Measurements from ENCODE around the gene PCDHGB1.
"Not testable (repeated sequence)": the region's sequence is repeated elsewhere in the genome, so short reads cannot be mapped to it uniquely, and the experiment has no call there.

Gene PCDHGB1

DNA sequence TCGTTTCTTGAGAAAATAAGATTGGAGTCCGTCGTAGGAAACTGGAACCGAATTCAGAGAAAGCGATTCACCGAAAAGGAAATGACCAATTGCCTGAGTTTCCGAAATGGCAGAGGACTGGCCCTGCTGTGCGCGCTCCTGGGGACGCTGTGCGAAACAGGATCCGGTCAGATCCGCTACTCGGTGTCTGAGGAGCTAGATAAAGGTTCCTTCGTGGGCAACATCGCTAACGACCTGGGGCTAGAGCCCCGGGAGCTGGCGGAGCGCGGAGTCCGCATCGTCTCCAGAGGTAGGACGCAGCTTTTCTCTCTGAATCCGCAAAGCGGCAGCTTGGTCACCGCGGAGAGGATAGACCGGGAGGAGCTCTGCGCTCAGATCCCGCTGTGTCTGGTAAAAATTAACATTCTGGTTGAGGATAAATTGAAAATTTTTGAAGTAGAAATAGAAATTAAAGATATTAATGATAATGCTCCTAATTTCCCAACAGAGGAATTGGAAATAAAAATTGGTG, 5.9 kb upstream of the PCDHGB1 start:
- no peaks in the 10 kb centered on the region for H4K20me1 ChIP-seq (ENCODE audit: insufficient read depth, low read length)
- no peak overlapping the region for H3K27ac ChIP-seq (ENCODE audit: low read length)
- H3K4me3 ChIP-seq (ENCODE audit: low read length) = no peak overlapping the region
- H2AFZ ChIP-seq (ENCODE audit: low read depth, low read length) = no peak overlapping the region
- no peaks in the 10 kb centered on the region for H3K36me3 ChIP-seq (replicated peaks; ENCODE audit: low read depth, low read length)
- H3K79me2 ChIP-seq (ENCODE audit: low read length) = no peaks in the 10 kb centered on the region
- no peaks in the 10 kb centered on the region for H3K27me3 ChIP-seq (ENCODE audit: low read depth, low read length)
- TF ChIP-seq CTCF (IDR thresholded peaks at IDR 0.05; ENCODE audit: low read depth, low read length) (no peak), EZH2phosphoT487 (IDR thresholded peaks at IDR 0.05; ENCODE audit: low read depth) (no peak)
- H3K9me3 ChIP-seq (ENCODE audit: insufficient read depth, low read length) = no peaks in the 10 kb centered on the region
- H3K9ac ChIP-seq (ENCODE audit: low read length) = no peak overlapping the region
- H3K4me1 ChIP-seq (ENCODE audit: low read length) = no peaks in the 10 kb centered on the region
- no peak overlapping the region for H3K4me2 ChIP-seq (ENCODE audit: low read length)

GRCh38 chr5:141345327-141345726, 4.6 kb upstream of the PCDHGB1 start:
- Histone ChIP-seq H3K79me2 (ENCODE audit: low read length) (no peaks in the 10 kb centered on the region), H3K4me3 (ENCODE audit: low read length) (no peak overlapping the region)

GRCh38 chr5:141346017-141346416, 3.9 kb upstream of the PCDHGB1 start:
- H3K4me2 ChIP-seq (ENCODE audit: low read length); H3K9me3 ChIP-seq (ENCODE audit: insufficient read depth, low read length); H2AFZ ChIP-seq (ENCODE audit: low read depth, low read length); H3K79me2 ChIP-seq (ENCODE audit: low read length); H3K27me3 ChIP-seq (ENCODE audit: low read depth, low read length); H3K27ac ChIP-seq (ENCODE audit: low read length); H3K36me3 ChIP-seq (replicated peaks; ENCODE audit: low read depth, low read length); H3K9ac ChIP-seq (ENCODE audit: low read length); H3K4me3 ChIP-seq (ENCODE audit: low read length); H4K20me1 ChIP-seq (ENCODE audit: insufficient read depth, low read length); H3K4me1 ChIP-seq (ENCODE audit: low read length): not testable (repeated sequence)

More at GRCh38 chr5:141345327-141345726, 4.6 kb upstream of the PCDHGB1 start:
- Histone ChIP-seq H3K9me3 (ENCODE audit: insufficient read depth, low read length) (no peaks in the 10 kb centered on the region), H3K27me3 (ENCODE audit: low read depth, low read length) (no peaks in the 10 kb centered on the region), H2AFZ (ENCODE audit: low read depth, low read length) (no peak overlapping the region), H3K4me2 (ENCODE audit: low read length) (no peak overlapping the region), H3K4me1 (ENCODE audit: low read length) (no peaks in the 10 kb centered on the region), H3K36me3 (replicated peaks; ENCODE audit: low read depth, low read length) (no peaks in the 10 kb centered on the region), H3K27ac (ENCODE audit: low read length) (no peak overlapping the region), H3K9ac (ENCODE audit: low read length) (no peak overlapping the region), H4K20me1 (ENCODE audit: insufficient read depth, low read length) (no peaks in the 10 kb centered on the region)
- TF ChIP-seq EZH2phosphoT487 (IDR thresholded peaks at IDR 0.05; ENCODE audit: low read depth) (no peak), CTCF (IDR thresholded peaks at IDR 0.05; ENCODE audit: low read depth, low read length) (no peak)

DNA sequence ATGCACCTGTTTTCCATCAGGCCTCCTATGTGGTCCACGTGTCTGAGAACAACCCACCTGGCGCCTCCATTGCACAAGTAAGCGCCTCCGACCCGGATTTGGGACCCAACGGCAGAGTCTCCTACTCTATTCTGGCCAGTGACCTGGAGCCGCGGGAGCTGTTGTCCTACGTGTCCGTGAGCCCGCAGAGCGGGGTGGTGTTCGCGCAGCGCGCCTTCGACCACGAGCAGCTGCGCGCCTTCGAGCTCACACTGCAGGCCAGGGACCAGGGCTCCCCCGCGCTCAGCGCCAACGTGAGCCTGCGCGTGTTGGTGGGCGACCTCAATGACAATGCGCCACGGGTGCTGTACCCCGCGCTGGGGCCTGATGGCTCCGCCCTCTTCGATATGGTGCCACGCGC, 1.7 kb downstream of the PCDHGB1 start:
- Histone ChIP-seq H3K79me2 (ENCODE audit: low read length) (no peaks in the 10 kb centered on the region), H3K36me3 (replicated peaks; ENCODE audit: low read depth, low read length) (no peaks in the 10 kb centered on the region), H4K20me1 (ENCODE audit: insufficient read depth, low read length) (no peaks in the 10 kb centered on the region), H3K9me3 (ENCODE audit: insufficient read depth, low read length) (no peaks in the 10 kb centered on the region), H3K4me2 (ENCODE audit: low read length) (no peak overlapping the region), H3K4me1 (ENCODE audit: low read length) (0 out of 2 replicates have a peak, but pooled peaks cover 3% of the 10 kb centered on the region), H3K9ac (ENCODE audit: low read length) (no peak overlapping the region), H3K27ac (ENCODE audit: low read length) (no peak overlapping the region), H3K4me3 (ENCODE audit: low read length) (no peak overlapping the region), H3K27me3 (ENCODE audit: low read depth, low read length) (no peaks in the 10 kb centered on the region), H2AFZ (ENCODE audit: low read depth, low read length) (no peak overlapping the region)
- no peak for TF ChIP-seq CTCF (IDR thresholded peaks at IDR 0.05; ENCODE audit: low read depth, low read length)
- no peak for TF ChIP-seq EZH2phosphoT487 (IDR thresholded peaks at IDR 0.05; ENCODE audit: low read depth)

Data from OCI-LY3 (cell line).